GM06990 (cell line): ENCODE data around the gene CHAD.

Experiments
- DNase-seq: peaks from one replicate; pipeline ENCODE4 v3.0.0-alpha.2; 2011; ENCODE audit not compliant: insufficient read length; ENCODE audit errors: extremely low read depth
- H3K27me3 ChIP-seq: replicated peaks from 2 replicates; pipeline ENCODE4 v1.6.0; 2011; ENCODE audit warnings: low read length; ENCODE audit not compliant: control insufficient read depth, insufficient read depth
- H3K36me3 ChIP-seq: 2 replicates; pipeline ENCODE4 v1.5.1; 2011; ENCODE audit warnings: low read length; ENCODE audit not compliant: control insufficient read depth, insufficient read depth
- H3K4me3 ChIP-seq: replicated peaks from 2 replicates; pipeline ENCODE4 v1.5.1; 2011; ENCODE audit warnings: low read depth, mild to moderate bottlenecking, control low read depth, low read length
- CTCF ChIP-seq: IDR thresholded peaks from 2 replicates; pipeline ENCODE4 v1.5.1; 2011; ENCODE audit warnings: low read length, control low read depth, mild to moderate bottlenecking, inconsistent platforms; ENCODE audit not compliant: insufficient read depth, poor library complexity, severe bottlenecking

The CHAD gene

GRCh38 chr17:50448643-50449042 is 20.0 kb downstream of the CHAD start:
- no peak for DNase-seq
- H3K36me3 ChIP-seq, result no peaks in the 10 kb centered on the region
- no peak for TF ChIP-seq CTCF
- H3K27me3 ChIP-seq, result no peaks in the 10 kb centered on the region
- no peak overlapping the region for H3K4me3 ChIP-seq

- Histone ChIP-seq H3K36me3 (no peaks in the 10 kb centered on the region), H3K4me3 (no peak overlapping the region), H3K27me3 (no peaks in the 10 kb centered on the region)
- no peak for DNase-seq
- TF ChIP-seq CTCF, result no peak
Measured at GRCh38 chr17:50447870-50448595, 20.6 kb downstream of the CHAD start.

GRCh38 chr17:50445730-50446325 is 22.9 kb downstream of the CHAD start:
- no peak for DNase-seq
- no peaks in the 10 kb centered on the region for H3K27me3 ChIP-seq
- H3K4me3 ChIP-seq, result no peak overlapping the region
- H3K36me3 ChIP-seq, result no peaks in the 10 kb centered on the region
- TF ChIP-seq CTCF, result no peak

- Histone ChIP-seq H3K36me3 (no peaks in the 10 kb centered on the region), H3K27me3 (no peaks in the 10 kb centered on the region), H3K4me3 (no peak overlapping the region)
- TF ChIP-seq CTCF, result no peak
- DNase-seq, result no peak
Measured at GRCh38 chr17:50444841-50445715, 23.6 kb downstream of the CHAD start.

GRCh38 chr17:50443505-50443974 is 25.1 kb downstream of the CHAD start:
- no peak overlapping the region for H3K4me3 ChIP-seq
- no peak for TF ChIP-seq CTCF

More at GRCh38 chr17:50443505-50443974, 25.1 kb downstream of the CHAD start:
- H3K27me3 ChIP-seq, result no peaks in the 10 kb centered on the region
- H3K36me3 ChIP-seq, result no peaks in the 10 kb centered on the region
- DNase-seq, result no peak
